Subcutaneous abdominal adipose tissue (tissue), 5 donors: ENCODE results near the gene SYNC.

Experiments used
- H3K27ac ChIP-seq: one replicate; pipeline ENCODE4 v1.7.0; 2013; ENCODE audit warnings: low read depth, mild to moderate bottlenecking, inconsistent platforms, low read length, moderate library complexity
- H3K27me3 ChIP-seq, 5 donors: one replicate each; pipeline ENCODE4 v1.7.0; 2013; ENCODE audit warnings: low read length in 5 of 5, inconsistent platforms in 1 of 5; ENCODE audit not compliant: control insufficient read depth in 5 of 5, insufficient read depth in 4 of 5
- H3K36me3 ChIP-seq, 5 donors: one replicate each; pipeline ENCODE4 v1.7.0; 2013; ENCODE audit warnings: low read length in 5 of 5; ENCODE audit not compliant: control insufficient read depth in 5 of 5, insufficient read depth in 5 of 5
- H3K4me1 ChIP-seq, 5 donors: one replicate each; pipeline ENCODE4 v1.7.0; 2013; ENCODE audit warnings: low read length in 5 of 5, mild to moderate bottlenecking in 3 of 5, moderate library complexity in 1 of 5; ENCODE audit not compliant: control insufficient read depth in 5 of 5, insufficient read depth in 5 of 5
- H3K4me3 ChIP-seq, 5 donors: one replicate each; pipeline ENCODE4 v1.7.0; 2013; ENCODE audit warnings: low read length in 5 of 5, low read depth in 1 of 5
- H3K9ac ChIP-seq, 5 donors: one replicate each; pipeline ENCODE4 v1.7.0; 2013; ENCODE audit warnings: low read length in 5 of 5, mild to moderate bottlenecking in 4 of 5, moderate library complexity in 3 of 5
- H3K9me3 ChIP-seq, 5 donors: one replicate each; pipeline ENCODE4 v1.7.0; 2013; ENCODE audit warnings: low read length in 5 of 5; ENCODE audit not compliant: control insufficient read depth in 5 of 5
- donor health status: healthy.
- donor health status: healthy.
- donor health status: healthy.
- donor health status: healthy.
- donor health status: healthy.

The SYNC gene

GRCh38 chr1:32742199-32742947 lies 39.8 kb upstream of the SYNC start:
- Histone ChIP-seq H3K4me1 (peaks cover 0 to 31% (median 28%) of the 10 kb centered on the region in 5 donors), H3K27ac (peak overlapping the region; percentile 60), H3K9ac (peak overlapping the region in 4 of 5 donors; percentile 56 to 87 (median 72))

GRCh38 chr1:32741413-32742198 lies 39.0 kb upstream of the SYNC start:
- Histone ChIP-seq H3K27me3 (peaks cover 0 to 6% (median 0%) of the 10 kb centered on the region in 5 donors), H3K27ac (peak overlapping the region; percentile 60), H3K9ac (peak overlapping the region; percentile 26 to 87 (median 71)), H3K4me3 (peak overlapping the region; percentile 70 to 83 (median 77)), H3K4me1 (peaks cover 0 to 36% (median 32%) of the 10 kb centered on the region in 5 donors), H3K9me3 (no peaks in the 10 kb centered on the region), H3K36me3 (no peaks in the 10 kb centered on the region)

More at GRCh38 chr1:32742199-32742947, 39.8 kb upstream of the SYNC start:
- Histone ChIP-seq H3K36me3 (no peaks in the 10 kb centered on the region), H3K27me3 (peaks cover 0 to under 1% (median 0%) of the 10 kb centered on the region in 5 donors), H3K4me3 (peak overlapping the region; percentile 62 to 83 (median 72)), H3K9me3 (no peaks in the 10 kb centered on the region)

GRCh38 chr1:32741059-32741412 lies 38.5 kb upstream of the SYNC start:
- H3K4me1 ChIP-seq: peaks cover 0 to 36% (median 32%) of the 10 kb centered on the region in 5 donors
- H3K4me3 ChIP-seq: peak overlapping the region; percentile 70 to 78 (median 77)
- H3K36me3 ChIP-seq: no peaks in the 10 kb centered on the region
- H3K27ac ChIP-seq: no peak overlapping the region
- peak overlapping the region; percentile 21 to 72 (median 51) for H3K9ac ChIP-seq
- no peaks in the 10 kb centered on the region for H3K9me3 ChIP-seq
- peaks cover 0 to 7% (median 0%) of the 10 kb centered on the region in 5 donors for H3K27me3 ChIP-seq

GRCh38 chr1:32736812-32737791 lies 34.5 kb upstream of the SYNC start:
- Histone ChIP-seq H3K4me3 (no peak overlapping the region), H3K36me3 (no peaks in the 10 kb centered on the region), H3K27me3 (peaks cover 0 to 7% (median 0%) of the 10 kb centered on the region in 5 donors), H3K9ac (no peak overlapping the region), H3K27ac (no peak overlapping the region), H3K4me1 (peaks cover 0 to 18% (median 14%) of the 10 kb centered on the region in 5 donors), H3K9me3 (no peaks in the 10 kb centered on the region)

GRCh38 chr1:32733582-32734321 lies 31.2 kb upstream of the SYNC start:
- Histone ChIP-seq H3K27ac (no peak overlapping the region), H3K9ac (no peak overlapping the region), H3K9me3 (no peaks in the 10 kb centered on the region), H3K4me3 (no peak overlapping the region), H3K27me3 (peaks cover 0 to 7% (median 0%) of the 10 kb centered on the region in 5 donors), H3K36me3 (no peaks in the 10 kb centered on the region), H3K4me1 (peaks cover 0 to 9% (median 5%) of the 10 kb centered on the region in 5 donors)

- Histone ChIP-seq H3K9ac (no peak overlapping the region), H3K4me3 (no peak overlapping the region), H3K27me3 (no peaks in the 10 kb centered on the region), H3K9me3 (no peaks in the 10 kb centered on the region), H3K4me1 (peaks cover 5 to 13% (median 12%) of the 10 kb centered on the region in 5 donors), H3K27ac (no peak overlapping the region), H3K36me3 (no peaks in the 10 kb centered on the region)
Observed at GRCh38 chr1:32729254-32730046, 26.9 kb upstream of the SYNC start.

- Histone ChIP-seq H3K27me3 (no peaks in the 10 kb centered on the region), H3K9me3 (no peaks in the 10 kb centered on the region), H3K27ac (no peak overlapping the region), H3K9ac (no peak overlapping the region), H3K4me3 (no peak overlapping the region), H3K36me3 (no peaks in the 10 kb centered on the region), H3K4me1 (peaks cover 5 to 15% (median 13%) of the 10 kb centered on the region in 5 donors)
Observed at GRCh38 chr1:32728413-32729077, 26.0 kb upstream of the SYNC start.

- Histone ChIP-seq H3K36me3 (no peaks in the 10 kb centered on the region), H3K9ac (no peak overlapping the region), H3K4me3 (no peak overlapping the region), H3K4me1 (peaks cover 5 to 15% (median 13%) of the 10 kb centered on the region in 5 donors), H3K27ac (no peak overlapping the region), H3K27me3 (no peaks in the 10 kb centered on the region), H3K9me3 (no peaks in the 10 kb centered on the region)
Observed at GRCh38 chr1:32727876-32728275, 25.3 kb upstream of the SYNC start.
